Measurements from ENCODE around the gene MIDN. TPM values are rescaled to one million over a fixed set of nuclear protein-coding genes. Genes with fewer than 3 reads are reported as not detected.

The MIDN gene
- total and polyA plus RNA-seq, 5 donors = 45.6 to 123 (median 60.1) TPM

GRCh38 chr19:1235625-1236538 lies 12.5 kb upstream of the MIDN start:
- intact Hi-C loops (cut with DNase I) = no loop called here

GRCh38 chr19:1236576-1236975 lies 11.8 kb upstream of the MIDN start:
- DNase-seq (no peak), ATAC-seq (no peak)
- no peak overlapping the region for H3K27ac ChIP-seq (ENCODE audit: low read length)
- 15% methylated on average over 42 of the region's 42 CpGs for WGBS
- no peaks in the 10 kb centered on the region for H3K9me3 ChIP-seq (ENCODE audit: control insufficient read depth, low read length)
- intact Hi-C loops (cut with DNase I) = no loop called here
- no peaks in the 10 kb centered on the region for H3K4me1 ChIP-seq (ENCODE audit: control insufficient read depth, insufficient read depth, low read length)
- H3K4me3 ChIP-seq (ENCODE audit: low read length) = peak overlapping the region; percentile 61
- no peaks in the 10 kb centered on the region for H3K27me3 ChIP-seq (ENCODE audit: control insufficient read depth, insufficient read depth)

More at GRCh38 chr19:1235625-1236538, 12.5 kb upstream of the MIDN start:
- H3K27me3 ChIP-seq (ENCODE audit: control insufficient read depth, insufficient read depth) = no peaks in the 10 kb centered on the region
- H3K9me3 ChIP-seq (ENCODE audit: control insufficient read depth, low read length) = no peaks in the 10 kb centered on the region
- no peaks in the 10 kb centered on the region for H3K4me1 ChIP-seq (ENCODE audit: control insufficient read depth, insufficient read depth, low read length)
- no peak overlapping the region for H3K27ac ChIP-seq (ENCODE audit: low read length)
- no peak overlapping the region for H3K4me3 ChIP-seq (ENCODE audit: low read length)
- ATAC-seq (no peak), DNase-seq (no peak)
- WGBS = 85% methylated on average over 39 of the region's 39 CpGs

- no peaks in the 10 kb centered on the region for H3K4me1 ChIP-seq (ENCODE audit: control insufficient read depth, insufficient read depth, low read length)
- no peaks in the 10 kb centered on the region for H3K9me3 ChIP-seq (ENCODE audit: control insufficient read depth, low read length)
- no peaks in the 10 kb centered on the region for H3K27me3 ChIP-seq (ENCODE audit: control insufficient read depth, insufficient read depth)
- no peak overlapping the region for H3K27ac ChIP-seq (ENCODE audit: low read length)
- intact Hi-C loops (cut with DNase I) = no loop called here
- DNase-seq = peak; percentile 62 to 84 (median 77)
- WGBS = under 1% methylated on average over 60 of the region's 60 CpGs
- ATAC-seq = peak in 1 of 2 donors; percentile 2
- H3K4me3 ChIP-seq (ENCODE audit: low read length) = peak overlapping the region; percentile 61
Observed at GRCh38 chr19:1237027-1237659, 11.2 kb upstream of the MIDN start.

GRCh38 chr19:1237754-1238368 lies 10.5 kb upstream of the MIDN start, which contains the start of gene CBARP:
TSS of gene CBARP (minus strand) at chr19:1238005. CDS start at chr19:1236100, 1,905 bp downstream.
- Histone ChIP-seq H3K27me3 (ENCODE audit: control insufficient read depth, insufficient read depth) (no peaks in the 10 kb centered on the region), H3K9me3 (ENCODE audit: control insufficient read depth, low read length) (no peaks in the 10 kb centered on the region), H3K4me1 (ENCODE audit: control insufficient read depth, insufficient read depth, low read length) (no peaks in the 10 kb centered on the region), H3K27ac (ENCODE audit: low read length) (peak within 1 kb of the TSS; percentile 36), H3K4me3 (ENCODE audit: low read length) (peak within 1 kb of the TSS; percentile 61)
- under 1% methylated on average over 87 of the region's 87 CpGs for WGBS
- intact Hi-C loops (cut with DNase I) = no loop called here
- DNase-seq = peak in 2 of 3 donors; percentile 77 to 84
- no peak for ATAC-seq

- ATAC-seq = no peak
Observed at GRCh38 chr19:1238369-1239303, 9.7 kb upstream of the MIDN start.

GRCh38 chr19:1239420-1239795 lies 9.0 kb upstream of the MIDN start:
- ATAC-seq (no peak), DNase-seq (no peak)
- peak overlapping the region; percentile 52 for H3K27ac ChIP-seq (ENCODE audit: low read length)
- H3K27me3 ChIP-seq (ENCODE audit: control insufficient read depth, insufficient read depth) = no peaks in the 10 kb centered on the region
- intact Hi-C loops (cut with DNase I) = no loop called here
- 82% methylated on average over 11 of the region's 11 CpGs for WGBS
- H3K4me3 ChIP-seq (ENCODE audit: low read length) = no peak overlapping the region
- no peaks in the 10 kb centered on the region for H3K9me3 ChIP-seq (ENCODE audit: control insufficient read depth, low read length)
- H3K4me1 ChIP-seq (ENCODE audit: control insufficient read depth, insufficient read depth, low read length) = no peaks in the 10 kb centered on the region

More at GRCh38 chr19:1238369-1239303, 9.7 kb upstream of the MIDN start:
- H3K27me3 ChIP-seq (ENCODE audit: control insufficient read depth, insufficient read depth) = no peaks in the 10 kb centered on the region
- H3K27ac ChIP-seq (ENCODE audit: low read length) = peak overlapping the region; percentile 36
- DNase-seq = no peak
- WGBS = 58% methylated on average over 34 of the region's 34 CpGs
- peak overlapping the region; percentile 61 for H3K4me3 ChIP-seq (ENCODE audit: low read length)
- no peaks in the 10 kb centered on the region for H3K4me1 ChIP-seq (ENCODE audit: control insufficient read depth, insufficient read depth, low read length)
- H3K9me3 ChIP-seq (ENCODE audit: control insufficient read depth, low read length) = no peaks in the 10 kb centered on the region
- intact Hi-C loops (cut with DNase I) = no loop called here

- ATAC-seq = peak; percentile 54 to 55
- intact Hi-C loops (cut with DNase I) = no loop called here
- 9% methylated on average over 84 of the region's 84 CpGs for WGBS
Observed at GRCh38 chr19:1239796-1240737, 8.3 kb upstream of the MIDN start.

GRCh38 chr19:1240925-1241324 lies 7.5 kb upstream of the MIDN start:
- 61% methylated on average over 15 of the region's 15 CpGs for WGBS
- H3K9me3 ChIP-seq (ENCODE audit: control insufficient read depth, low read length) = no peaks in the 10 kb centered on the region
- H3K27ac ChIP-seq (ENCODE audit: low read length) = no peak overlapping the region
- DNase-seq (no peak), ATAC-seq (no peak)
- no peaks in the 10 kb centered on the region for H3K27me3 ChIP-seq (ENCODE audit: control insufficient read depth, insufficient read depth)
- peaks cover 4% of the 10 kb centered on the region for H3K4me1 ChIP-seq (ENCODE audit: control insufficient read depth, insufficient read depth, low read length)
- no peak overlapping the region for H3K4me3 ChIP-seq (ENCODE audit: low read length)
- intact Hi-C loops (cut with DNase I) = no loop called here

More at GRCh38 chr19:1239796-1240737, 8.3 kb upstream of the MIDN start:
- Histone ChIP-seq H3K4me1 (ENCODE audit: control insufficient read depth, insufficient read depth, low read length) (peaks cover 4% of the 10 kb centered on the region), H3K27me3 (ENCODE audit: control insufficient read depth, insufficient read depth) (no peaks in the 10 kb centered on the region), H3K4me3 (ENCODE audit: low read length) (no peak overlapping the region), H3K9me3 (ENCODE audit: control insufficient read depth, low read length) (no peaks in the 10 kb centered on the region), H3K27ac (ENCODE audit: low read length) (peak overlapping the region; percentile 52)
- DNase-seq = peak; percentile 92 to 97 (median 97)

GRCh38 chr19:1241417-1242095 lies 6.8 kb upstream of the MIDN start, which contains the start of gene ATP5F1D:
TSS of gene ATP5F1D (plus strand) at chr19:1241751. CDS start at chr19:1241851, 100 bp downstream.
- Histone ChIP-seq H3K27me3 (ENCODE audit: control insufficient read depth, insufficient read depth) (no peaks in the 10 kb centered on the region), H3K27ac (ENCODE audit: low read length) (peak within 1 kb of the TSS; percentile 91), H3K4me1 (ENCODE audit: control insufficient read depth, insufficient read depth, low read length) (peaks cover 4% of the 10 kb centered on the region), H3K9me3 (ENCODE audit: control insufficient read depth, low read length) (no peaks in the 10 kb centered on the region), H3K4me3 (ENCODE audit: low read length) (peak within 1 kb of the TSS; percentile 74)
- ATAC-seq (peak; percentile 58 to 61), DNase-seq (peak; percentile 96 to 99 (median 98))
- intact Hi-C loops (cut with DNase I) = no loop called here
- WGBS = under 1% methylated on average over 79 of the region's 79 CpGs
